B cell (primary cell): ENCODE measurements around the gene ULK4.

Experiments
- CTCF ChIP-seq: fragments of 200-600 bp; IDR thresholded peaks from one replicate; pipeline ENCODE4 v1.8.0; 2022; ENCODE audit warnings: antibody characterized with exemption, mild to moderate bottlenecking
- EZH2 ChIP-seq: IDR thresholded peaks from 2 replicates; pipeline ENCODE4 v1.6.1; 2012; ENCODE audit warnings: borderline replicate concordance, low read depth, mild to moderate bottlenecking, moderate library complexity, low read length; ENCODE audit not compliant: insufficient read depth, poor library complexity, severe bottlenecking

- no peak for TF ChIP-seq CTCF
- no peak for TF ChIP-seq EZH2
These were observed 25.5 kb downstream of the ULK4 start for GRCh38 chr3:41936384-41936783.
